Progenitor cell of endocrine pancreas (in vitro differentiated cells): ENCODE data around the gene ARHGEF16. TPM values are rescaled to one million over a fixed set of nuclear protein-coding genes. Genes with fewer than 3 reads are reported as not detected.

ENCODE experiments used
- DNase-seq: peaks from one replicate; pipeline ENCODE4 v3.0.0; 2021; ENCODE audit warnings: low spot score; ENCODE audit not compliant: unreplicated experiment
- H3K27ac Mint-ChIP-seq: 2 replicates; pipeline ENCODE4 v1.8.0; 2021; ENCODE audit warnings: mild to moderate bottlenecking, moderate library complexity, mixed read lengths
- H3K27me3 Mint-ChIP-seq: 2 replicates; pipeline ENCODE4 v1.8.0; 2021; ENCODE audit warnings: mixed read lengths
- H3K36me3 Mint-ChIP-seq: 2 replicates; pipeline ENCODE4 v1.8.0; 2022; ENCODE audit warnings: mixed read lengths; ENCODE audit not compliant: insufficient read depth
- H3K4me1 Mint-ChIP-seq: 2 replicates; pipeline ENCODE4 v1.8.0; 2021; ENCODE audit warnings: low read depth, mixed read lengths
- H3K4me3 Mint-ChIP-seq: 2 replicates; pipeline ENCODE4 v1.8.0; 2021; ENCODE audit warnings: low read depth, mild to moderate bottlenecking, moderate library complexity, mixed read lengths
- H3K9me3 Mint-ChIP-seq: 2 replicates; pipeline ENCODE4 v1.8.0; 2021; ENCODE audit warnings: low read depth, mixed read lengths
- total RNA-seq: library from RNA; stranded (reverse); gene quantifications from 2 replicates; pipeline ENCODE4 v1.2.1, GENCODE V29; 2021
- TF ChIP-seq, protein P1 (sequence below): fragments of 200-600 bp; sonication (generic); IDR thresholded peaks from one replicate; pipeline ENCODE4 v1.5.0; 2021; ENCODE audit warnings: antibody characterized with exemption, mild to moderate bottlenecking; ENCODE audit not compliant: unreplicated experiment

The ARHGEF16 gene
- total RNA-seq, 1 donor from 2014 or later, result 63.6 TPM

DNA sequence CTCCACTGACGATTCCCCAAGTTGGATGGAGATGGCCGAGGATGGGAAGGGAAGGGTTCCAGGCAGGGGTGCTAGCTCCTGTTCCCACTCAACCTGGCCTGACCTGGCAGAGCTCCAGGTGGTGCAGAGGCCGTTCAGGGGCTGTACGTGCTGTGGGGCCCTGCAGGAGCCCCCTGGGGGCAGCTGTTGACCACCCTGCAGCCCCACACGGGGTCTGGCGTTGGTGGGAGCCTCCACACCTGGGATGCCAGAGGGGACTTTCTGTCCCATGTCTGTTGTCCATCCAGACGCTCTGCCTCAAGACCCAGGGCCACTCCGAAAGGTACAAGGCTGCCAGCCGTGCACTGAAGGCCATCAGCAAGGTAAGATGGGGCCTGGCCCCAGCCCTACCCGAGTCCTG lies 20.0 kb downstream of the ARHGEF16 start:
- Mint-ChIP-seq H3K27me3 (no peaks in the 10 kb centered on the region), H3K27ac (no peak overlapping the region), H3K4me1 (peaks cover 8% of the 10 kb centered on the region), H3K36me3 (peaks cover 4% of the 10 kb centered on the region), H3K4me3 (no peak overlapping the region), H3K9me3 (no peaks in the 10 kb centered on the region)
- DNase-seq, result no peak
- TF ChIP-seq, protein P1, sequence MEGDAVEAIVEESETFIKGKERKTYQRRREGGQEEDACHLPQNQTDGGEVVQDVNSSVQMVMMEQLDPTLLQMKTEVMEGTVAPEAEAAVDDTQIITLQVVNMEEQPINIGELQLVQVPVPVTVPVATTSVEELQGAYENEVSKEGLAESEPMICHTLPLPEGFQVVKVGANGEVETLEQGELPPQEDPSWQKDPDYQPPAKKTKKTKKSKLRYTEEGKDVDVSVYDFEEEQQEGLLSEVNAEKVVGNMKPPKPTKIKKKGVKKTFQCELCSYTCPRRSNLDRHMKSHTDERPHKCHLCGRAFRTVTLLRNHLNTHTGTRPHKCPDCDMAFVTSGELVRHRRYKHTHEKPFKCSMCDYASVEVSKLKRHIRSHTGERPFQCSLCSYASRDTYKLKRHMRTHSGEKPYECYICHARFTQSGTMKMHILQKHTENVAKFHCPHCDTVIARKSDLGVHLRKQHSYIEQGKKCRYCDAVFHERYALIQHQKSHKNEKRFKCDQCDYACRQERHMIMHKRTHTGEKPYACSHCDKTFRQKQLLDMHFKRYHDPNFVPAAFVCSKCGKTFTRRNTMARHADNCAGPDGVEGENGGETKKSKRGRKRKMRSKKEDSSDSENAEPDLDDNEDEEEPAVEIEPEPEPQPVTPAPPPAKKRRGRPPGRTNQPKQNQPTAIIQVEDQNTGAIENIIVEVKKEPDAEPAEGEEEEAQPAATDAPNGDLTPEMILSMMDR, result no peak

DNA sequence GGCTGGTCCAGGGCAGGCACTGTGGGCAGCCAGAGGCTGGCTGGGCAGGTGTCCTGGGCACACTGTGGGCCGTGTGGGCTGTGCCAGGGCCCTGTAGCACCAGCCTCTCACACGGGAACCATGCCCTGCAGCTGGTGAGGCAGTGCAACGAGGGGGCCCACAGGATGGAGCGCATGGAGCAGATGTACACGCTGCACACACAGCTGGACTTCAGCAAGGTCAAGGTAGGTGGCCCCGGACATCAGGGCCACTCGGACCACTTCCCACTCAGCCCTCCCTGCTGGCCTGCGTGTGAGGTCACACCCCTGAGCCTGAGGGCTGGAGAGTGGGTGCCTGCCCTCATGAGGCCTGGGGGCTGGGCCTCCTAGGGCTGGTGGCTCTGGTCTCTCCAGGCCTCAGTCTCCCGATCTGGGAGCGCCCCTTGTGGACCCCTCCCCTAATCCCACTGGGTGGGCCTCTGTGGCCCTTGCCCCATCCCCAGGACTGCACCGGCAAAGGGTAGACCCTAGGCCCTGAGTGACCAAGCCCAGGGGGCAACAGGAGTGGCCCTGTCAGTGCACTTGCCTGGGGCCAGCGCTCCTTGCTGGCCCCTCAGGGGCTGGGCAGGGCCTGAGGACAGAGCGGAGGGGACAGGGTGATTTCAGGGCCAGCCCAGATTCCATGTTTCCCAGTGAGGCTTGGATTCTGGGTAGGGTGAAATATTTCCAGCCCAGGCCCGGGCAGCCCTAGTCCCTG lies 21.5 kb downstream of the ARHGEF16 start:
- Mint-ChIP-seq H3K4me1 (peaks cover 2% of the 10 kb centered on the region), H3K36me3 (peaks cover 5% of the 10 kb centered on the region), H3K4me3 (no peak overlapping the region), H3K27ac (no peak overlapping the region), H3K9me3 (no peaks in the 10 kb centered on the region), H3K27me3 (no peaks in the 10 kb centered on the region)
- no peak for DNase-seq
- TF ChIP-seq, protein P1, result no peak

DNA sequence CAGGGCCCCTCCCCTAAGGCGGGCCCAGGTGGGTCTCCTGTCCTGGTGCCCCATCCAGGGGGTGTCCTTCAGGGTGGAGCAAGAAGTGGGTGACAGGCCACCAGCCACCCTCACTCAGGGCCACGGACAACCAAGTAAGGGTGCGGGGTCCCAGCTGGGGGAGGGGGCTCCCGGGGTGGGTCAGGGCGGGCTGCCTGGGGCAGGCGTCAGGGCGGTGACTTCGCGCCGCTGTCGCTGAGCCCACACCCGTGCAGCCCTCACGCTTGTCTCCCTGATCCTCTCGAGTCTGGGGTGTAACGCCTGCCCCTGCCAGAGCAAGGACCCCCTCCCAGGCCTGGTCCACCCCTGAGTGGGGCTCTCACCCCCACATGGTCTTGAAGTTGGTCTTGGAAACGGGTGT lies 22.2 kb downstream of the ARHGEF16 start:
- TF ChIP-seq, protein P1, result no peak
- Mint-ChIP-seq H3K36me3 (peaks cover 5% of the 10 kb centered on the region), H3K27ac (no peak overlapping the region), H3K27me3 (no peaks in the 10 kb centered on the region), H3K4me1 (peaks cover 2% of the 10 kb centered on the region), H3K9me3 (no peaks in the 10 kb centered on the region), H3K4me3 (no peak overlapping the region)
- DNase-seq, result no peak

DNA sequence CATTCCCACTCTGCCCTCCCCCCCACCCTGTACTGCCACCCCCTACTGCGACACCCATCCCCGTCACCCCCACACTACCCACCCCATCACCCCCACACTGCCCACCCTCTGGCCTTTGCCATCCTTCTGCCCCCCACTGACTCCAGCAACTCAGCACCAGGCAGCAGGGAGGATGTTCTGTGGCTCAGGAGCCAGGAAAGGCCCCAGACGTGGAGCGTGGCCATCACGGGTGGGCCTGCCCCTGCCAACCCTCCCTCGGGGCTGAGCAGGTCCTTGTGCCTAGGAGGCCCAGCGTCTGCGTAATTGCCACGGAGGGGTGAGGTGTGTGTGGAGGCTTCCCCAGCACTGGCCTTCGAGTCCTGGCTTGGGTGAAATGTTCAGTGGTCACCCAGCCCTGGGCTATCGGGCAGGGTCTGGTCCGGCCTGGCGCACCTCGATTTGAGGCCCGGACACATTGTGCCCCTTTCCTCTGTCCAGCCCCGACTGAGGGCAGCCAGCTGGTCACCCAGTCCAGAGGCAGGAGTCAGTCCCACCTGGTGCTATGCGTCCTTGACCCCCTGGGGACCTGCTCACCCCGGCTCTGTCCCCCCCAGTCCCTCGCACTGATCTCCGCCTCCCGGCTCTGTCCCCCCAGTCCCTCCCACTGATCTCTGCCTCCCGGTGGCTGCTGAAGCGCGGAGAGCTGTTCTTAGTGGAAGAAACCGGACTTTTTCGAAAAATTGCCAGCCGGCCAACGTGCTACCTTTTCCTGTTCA lies 23.0 kb downstream of the ARHGEF16 start:
- Mint-ChIP-seq H3K9me3 (no peaks in the 10 kb centered on the region), H3K27ac (no peak overlapping the region), H3K36me3 (peaks cover 5% of the 10 kb centered on the region), H3K4me3 (no peak overlapping the region), H3K4me1 (no peaks in the 10 kb centered on the region), H3K27me3 (no peaks in the 10 kb centered on the region)
- no peak for DNase-seq
- TF ChIP-seq, protein P1, result no peak

DNA sequence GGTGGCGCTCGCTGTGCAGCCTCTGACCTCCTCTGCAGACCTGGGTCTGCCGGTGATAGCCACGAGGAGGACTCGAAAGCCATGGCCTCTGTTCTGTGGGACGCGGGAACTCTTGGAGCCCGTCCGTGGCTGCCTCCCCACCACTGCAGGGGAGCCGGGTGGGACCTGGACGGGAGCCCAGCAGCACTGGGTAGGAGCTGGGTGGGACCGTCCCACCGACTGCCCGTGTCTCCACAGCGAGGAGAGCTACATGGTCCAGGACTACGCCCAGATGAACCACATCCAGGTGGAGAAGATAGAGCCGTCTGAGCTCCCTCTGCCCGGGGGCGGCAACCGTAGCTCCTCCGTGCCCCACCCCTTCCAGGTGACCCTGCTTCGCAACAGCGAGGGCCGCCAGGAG lies 23.7 kb downstream of the ARHGEF16 start:
- DNase-seq, result no peak
- Mint-ChIP-seq H3K9me3 (no peaks in the 10 kb centered on the region), H3K36me3 (peaks cover 5% of the 10 kb centered on the region), H3K4me1 (no peaks in the 10 kb centered on the region), H3K4me3 (no peak overlapping the region), H3K27me3 (no peaks in the 10 kb centered on the region), H3K27ac (no peak overlapping the region)
- TF ChIP-seq, protein P1, result no peak
